Liver (tissue), 9 donors: ENCODE data around the gene ZAR1. TPM values are rescaled to one million over a fixed set of nuclear protein-coding genes. Genes with fewer than 3 reads are reported as not detected.

Experiments
- DNase-seq: peaks from one replicate; pipeline ENCODE4 v3.0.0-alpha.2; 2017; ENCODE audit warnings: low spot score
- H3K27ac ChIP-seq, 2 donors: one replicate each; pipeline ENCODE4 v1.7.0; 2013; ENCODE audit warnings: inconsistent platforms in 2 of 2, low read length in 2 of 2, control low read depth in 1 of 2, low read depth in 1 of 2, mild to moderate bottlenecking in 1 of 2
- H3K27me3 ChIP-seq, 4 donors: one replicate each; pipeline versions ENCODE4 v1.6.1 to v1.7.0; 2013; ENCODE audit warnings: low read length in 3 of 4, inconsistent platforms in 1 of 4, mild to moderate bottlenecking in 1 of 4, moderate library complexity in 1 of 4; ENCODE audit not compliant: control insufficient read depth in 4 of 4, insufficient read depth in 4 of 4
- H3K36me3 ChIP-seq, 4 donors: one replicate each; pipeline versions ENCODE4 v1.6.1 to v1.7.0; 2013; ENCODE audit warnings: low read length in 3 of 4, mild to moderate bottlenecking in 3 of 4, low read depth in 1 of 4, moderate library complexity in 1 of 4; ENCODE audit not compliant: control insufficient read depth in 4 of 4, insufficient read depth in 3 of 4
- H3K4me1 ChIP-seq, 4 donors: one replicate each; pipeline versions ENCODE4 v1.6.1 to v1.7.0; 2013; ENCODE audit warnings: low read length in 3 of 4, mild to moderate bottlenecking in 3 of 4, moderate library complexity in 1 of 4; ENCODE audit not compliant: control insufficient read depth in 4 of 4, insufficient read depth in 4 of 4
- H3K4me3 ChIP-seq, 3 donors: one replicate each; pipeline versions ENCODE4 v1.6.1 to v1.7.0; 2013; ENCODE audit warnings: low read length in 3 of 3, control low read depth in 1 of 3, low read depth in 1 of 3, mild to moderate bottlenecking in 1 of 3
- H3K9ac ChIP-seq, 2 donors: one replicate each; pipeline ENCODE4 v1.7.0; 2013; ENCODE audit warnings: low read length in 2 of 2, mild to moderate bottlenecking in 2 of 2, moderate library complexity in 2 of 2, control low read depth in 1 of 2, low read depth in 1 of 2
- H3K9me3 ChIP-seq, 4 donors: one replicate each; pipeline versions ENCODE4 v1.6.1 to v1.7.0; 2013; ENCODE audit warnings: low read length in 3 of 4; ENCODE audit not compliant: control insufficient read depth in 4 of 4
- EGR1 ChIP-seq, 2 donors: IDR thresholded peaks; 2 replicates each; pipeline ENCODE4 v1.6.1; 2016 to 2018; ENCODE audit warnings: antibody characterized with exemption in 2 of 2, low read depth in 2 of 2
- FOXA1 ChIP-seq: IDR thresholded peaks from 2 replicates; pipeline ENCODE4 v1.6.1; 2016; ENCODE audit warnings: antibody characterized with exemption
- FOXA2 ChIP-seq: IDR thresholded peaks from 2 replicates; pipeline ENCODE4 v1.6.1; 2016; ENCODE audit warnings: antibody characterized with exemption
- GABPA ChIP-seq, 2 donors: IDR thresholded peaks in 1 of 2; conservative IDR thresholded peaks in 1 of 2; 2 replicates each; pipeline ENCODE4 v1.6.1; 2016; ENCODE audit warnings: antibody characterized with exemption in 2 of 2, mild to moderate bottlenecking in 1 of 2, moderate library complexity in 1 of 2
- HNF4A ChIP-seq, 2 donors: conservative IDR thresholded peaks; 2 replicates each; pipeline ENCODE4 v1.6.1; 2016; ENCODE audit warnings: antibody characterized with exemption in 2 of 2, mild to moderate bottlenecking in 2 of 2
- HNF4G ChIP-seq: IDR thresholded peaks from 2 replicates; pipeline ENCODE4 v1.6.1; 2016; ENCODE audit warnings: antibody characterized with exemption
- JUND ChIP-seq, 2 donors: IDR thresholded peaks; 2 replicates each; pipeline ENCODE4 v1.6.1; 2016; ENCODE audit warnings: antibody characterized with exemption in 2 of 2
- MAX ChIP-seq: IDR thresholded peaks from 2 replicates; pipeline ENCODE4 v1.6.1; 2016; ENCODE audit warnings: antibody characterized with exemption
- NR2F2 ChIP-seq: IDR thresholded peaks from 2 replicates; pipeline ENCODE4 v1.6.1; 2016; ENCODE audit warnings: antibody characterized with exemption
- RXRA ChIP-seq, 2 donors: IDR thresholded peaks; 2 replicates each; pipeline ENCODE4 v1.6.1; 2017 to 2018; ENCODE audit warnings: antibody characterized with exemption in 2 of 2, mild to moderate bottlenecking in 1 of 2
- SP1 ChIP-seq: IDR thresholded peaks from 2 replicates; pipeline ENCODE4 v1.6.1; 2018; ENCODE audit warnings: antibody characterized with exemption, mild to moderate bottlenecking
- TAF1 ChIP-seq: conservative IDR thresholded peaks from 2 replicates; pipeline ENCODE4 v1.6.1; 2016; ENCODE audit warnings: antibody characterized with exemption, mild to moderate bottlenecking
- YY1 ChIP-seq: IDR thresholded peaks from 2 replicates; pipeline ENCODE4 v1.6.1; 2016; ENCODE audit warnings: antibody characterized with exemption, mild to moderate bottlenecking
- ZBTB33 ChIP-seq: IDR thresholded peaks from 2 replicates; pipeline ENCODE4 v1.6.1; 2016; ENCODE audit warnings: antibody characterized with exemption
- WGBS: extraction: QIAGEN DNeasy Blood & Tissue Kit; methylation state at CpG from one replicate; pipeline ENCODE4 v1.1.7; 2013; 5-methylcytosine and 5-hydroxymethylcytosine counted together
- polyA plus RNA-seq, 2 donors: library from polyadenylated mRNA; stranded (reverse) in 1 of 2; unstranded in 1 of 2; fragments of 200-250 nt in 1 of 2; fragments of >200 nt in 1 of 2; fragmentation: Nextera tagmentation in 1 of 2; extraction: Ambion mirVana in 1 of 2; gene quantifications; one replicate each; pipeline versions ENCODE4 v1.2.1 to v1.2.3, GENCODE V29; 2013 to 2015
- total RNA-seq, 2 donors: library from RNA; depleted of rRNA; stranded (reverse); fragments of >200 nt; gene quantifications; one replicate each; pipeline ENCODE4 v1.2.3, GENCODE V29; 2014
- TF ChIP-seq, protein P1 (sequence below): fragments of 150-350 bp; IDR thresholded peaks from 2 replicates; pipeline ENCODE4 v1.5.1; 2017; ENCODE audit warnings: improper control_type of control experiment, low read depth, low read length; ENCODE audit not compliant: missing input control
- TF ChIP-seq, protein P2 (sequence below): IDR thresholded peaks from 2 replicates; pipeline ENCODE4 v1.6.1; 2016; ENCODE audit warnings: antibody characterized with exemption
- donor health status: healthy.
- donor health status: healthy.
- donor health status: healthy.
- donor health status: healthy.
- donor health status: healthy.

Gene ZAR1
- total and polyA plus RNA-seq, 4 donors = 0.28 TPM; not detected in 3

DNA sequence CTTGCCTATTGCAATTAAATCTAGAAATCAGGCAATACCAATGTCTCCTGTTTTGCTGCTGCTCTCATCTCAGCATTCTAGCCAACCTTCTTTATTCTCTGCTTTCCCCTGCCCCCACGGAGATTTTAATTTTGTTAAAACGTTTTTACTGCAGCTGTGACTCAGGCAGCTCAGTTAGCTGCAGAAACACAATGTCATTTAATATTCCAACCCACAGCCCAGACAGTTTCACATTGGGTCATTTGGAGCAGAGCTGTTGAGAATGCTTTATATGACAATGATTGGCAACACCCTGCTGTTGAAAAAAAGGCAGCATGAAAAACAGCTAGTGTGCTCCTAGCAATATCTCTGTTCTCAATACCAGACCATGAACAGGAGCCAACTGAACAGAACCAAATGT lies 19.5 kb upstream of the ZAR1 start (continued):
- TF ChIP-seq, protein P1, sequence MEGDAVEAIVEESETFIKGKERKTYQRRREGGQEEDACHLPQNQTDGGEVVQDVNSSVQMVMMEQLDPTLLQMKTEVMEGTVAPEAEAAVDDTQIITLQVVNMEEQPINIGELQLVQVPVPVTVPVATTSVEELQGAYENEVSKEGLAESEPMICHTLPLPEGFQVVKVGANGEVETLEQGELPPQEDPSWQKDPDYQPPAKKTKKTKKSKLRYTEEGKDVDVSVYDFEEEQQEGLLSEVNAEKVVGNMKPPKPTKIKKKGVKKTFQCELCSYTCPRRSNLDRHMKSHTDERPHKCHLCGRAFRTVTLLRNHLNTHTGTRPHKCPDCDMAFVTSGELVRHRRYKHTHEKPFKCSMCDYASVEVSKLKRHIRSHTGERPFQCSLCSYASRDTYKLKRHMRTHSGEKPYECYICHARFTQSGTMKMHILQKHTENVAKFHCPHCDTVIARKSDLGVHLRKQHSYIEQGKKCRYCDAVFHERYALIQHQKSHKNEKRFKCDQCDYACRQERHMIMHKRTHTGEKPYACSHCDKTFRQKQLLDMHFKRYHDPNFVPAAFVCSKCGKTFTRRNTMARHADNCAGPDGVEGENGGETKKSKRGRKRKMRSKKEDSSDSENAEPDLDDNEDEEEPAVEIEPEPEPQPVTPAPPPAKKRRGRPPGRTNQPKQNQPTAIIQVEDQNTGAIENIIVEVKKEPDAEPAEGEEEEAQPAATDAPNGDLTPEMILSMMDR = no peak
- TF ChIP-seq EGR1 (IDR thresholded peaks at IDR 0.05; ENCODE audit: low read depth in 2 of 2) = no peak
- TF ChIP-seq HNF4G = no peak
- no peak for TF ChIP-seq GABPA (IDR thresholded peaks at IDR 0.05 in 1 of 2, conservative IDR thresholded peaks at IDR 0.05 in 1 of 2)
- TF ChIP-seq RXRA (IDR thresholded peaks at IDR 0.05) = no peak
- TF ChIP-seq, protein P2, sequence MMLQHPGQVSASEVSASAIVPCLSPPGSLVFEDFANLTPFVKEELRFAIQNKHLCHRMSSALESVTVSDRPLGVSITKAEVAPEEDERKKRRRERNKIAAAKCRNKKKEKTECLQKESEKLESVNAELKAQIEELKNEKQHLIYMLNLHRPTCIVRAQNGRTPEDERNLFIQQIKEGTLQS = no peak

- TF ChIP-seq TAF1 (no peak), ZBTB33 (no peak), JUND (IDR thresholded peaks at IDR 0.05) (no peak), FOXA1 (no peak), GABPA (IDR thresholded peaks at IDR 0.05 in 1 of 2, conservative IDR thresholded peaks at IDR 0.05 in 1 of 2) (no peak), FOXA2 (no peak), EGR1 (IDR thresholded peaks at IDR 0.05; ENCODE audit: low read depth in 2 of 2) (no peak), YY1 (no peak), SP1 (no peak), HNF4G (no peak), RXRA (IDR thresholded peaks at IDR 0.05) (no peak)
- TF ChIP-seq, protein P2 = no peak
- TF ChIP-seq, protein P1 = no peak
- H3K4me1 ChIP-seq = no peaks in the 10 kb centered on the region
These were observed 17.3 kb upstream of the ZAR1 start for GRCh38 chr4:48472794-48473193.

DNA sequence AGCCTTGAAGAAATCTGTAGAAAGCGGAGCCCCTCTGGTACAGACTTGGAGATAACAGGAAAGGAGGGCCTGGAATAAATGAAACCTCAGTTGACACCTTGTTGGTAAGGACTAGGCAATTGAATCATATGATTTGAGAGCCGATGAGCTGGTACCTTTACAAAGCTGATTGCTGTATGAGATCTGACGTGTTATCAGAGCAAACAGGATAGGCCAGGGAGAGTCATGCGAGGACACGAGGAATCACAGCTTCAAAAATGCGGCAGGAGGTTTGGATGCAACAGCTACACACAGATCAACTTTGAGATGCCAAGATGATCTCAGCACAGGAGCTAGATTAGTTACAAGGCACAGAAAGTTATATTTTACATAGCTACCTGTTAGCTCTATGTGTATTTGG lies 14.3 kb upstream of the ZAR1 start:
- WGBS = 89% methylated on average over 6 of the region's 6 CpGs
- H3K4me1 ChIP-seq = no peaks in the 10 kb centered on the region
- H3K36me3 ChIP-seq = no peaks in the 10 kb centered on the region
- H3K27me3 ChIP-seq = no peaks in the 10 kb centered on the region
- DNase-seq = no peak
- no peaks in the 10 kb centered on the region for H3K9me3 ChIP-seq
- H3K9ac ChIP-seq = no peak overlapping the region
- H3K27ac ChIP-seq = no peak overlapping the region
- H3K4me3 ChIP-seq = no peak overlapping the region
- TF ChIP-seq GABPA (IDR thresholded peaks at IDR 0.05 in 1 of 2, conservative IDR thresholded peaks at IDR 0.05 in 1 of 2) = no peak
- TF ChIP-seq FOXA1 = no peak
- TF ChIP-seq MAX = no peak
- TF ChIP-seq RXRA (IDR thresholded peaks at IDR 0.05) = no peak
- no peak for TF ChIP-seq ZBTB33
- TF ChIP-seq HNF4A (conservative IDR thresholded peaks at IDR 0.05) = no peak
- TF ChIP-seq FOXA2 = no peak
- no peak for TF ChIP-seq EGR1 (IDR thresholded peaks at IDR 0.05; ENCODE audit: low read depth in 2 of 2)
- TF ChIP-seq HNF4G = no peak
- TF ChIP-seq, protein P2 = no peak
- TF ChIP-seq JUND (IDR thresholded peaks at IDR 0.05) = no peak
- no peak for TF ChIP-seq YY1
- TF ChIP-seq TAF1 = no peak
- no peak for TF ChIP-seq NR2F2
- TF ChIP-seq, protein P1 = no peak
- TF ChIP-seq SP1 = no peak

More at GRCh38 chr4:48472794-48473193, 17.3 kb upstream of the ZAR1 start:
- Histone ChIP-seq H3K36me3 (no peaks in the 10 kb centered on the region), H3K4me3 (no peak overlapping the region), H3K9me3 (no peaks in the 10 kb centered on the region), H3K27ac (no peak overlapping the region), H3K9ac (no peak overlapping the region), H3K27me3 (no peaks in the 10 kb centered on the region)
- 88% methylated on average over 1 of the region's 1 CpG for WGBS
- DNase-seq = no peak
